H1 (cell line): Measurements from ENCODE around the gene TRAK1. TPM values are rescaled to one million over a fixed set of nuclear protein-coding genes. Genes with fewer than 3 reads are reported as not detected.

Experiments used
- CTCF ChIA-PET: fragments of 300-600 bp; sonication (Branson Sonifier 250); formaldehyde crosslinking; loops from one replicate; lab custom pipeline; 2021; ENCODE audit not compliant: partially characterized antibody; lab: Charles Lee
- POLR2A ChIA-PET: fragments of 300-600 bp; sonication (Branson Sonifier 250); formaldehyde crosslinking; loops from one replicate; lab custom pipeline; 2021; ENCODE audit warnings: inconsistent platforms; ENCODE audit not compliant: partially characterized antibody; lab: Charles Lee
- DNase-seq, 2 experiments: peaks; one replicate each; pipeline versions ENCODE4 v3.0.0 to v3.0.0-alpha.2; 2010 to 2022; ENCODE audit warnings: low spot score in 2 of 2, low read depth in 1 of 2, mixed read lengths in 1 of 2
- FAIRE-seq: peaks from 2 replicates; lab custom pipeline; 2011; peaks lifted over from hg19 to GRCh38; lab: Jason Lieb, UNC
- H2AFZ ChIP-seq: 2 replicates; pipeline ENCODE4 v1.8.1; 2012; ENCODE audit warnings: low read length, inconsistent platforms
- H2AK5ac ChIP-seq: 2 replicates; pipeline ENCODE4 v1.6.1; 2013; ENCODE audit warnings: low read depth, low read length
- H2BK120ac ChIP-seq: replicated peaks from 2 replicates; pipeline ENCODE3; 2013; ENCODE audit warnings: low read depth, low read length, inconsistent platforms
- H2BK12ac ChIP-seq: 2 replicates; pipeline ENCODE4 v1.6.1; 2013; ENCODE audit warnings: low read depth, low read length
- H2BK15ac ChIP-seq: 2 replicates; pipeline ENCODE4 v1.6.1; 2013; ENCODE audit warnings: low read length
- H2BK20ac ChIP-seq: 2 replicates; pipeline ENCODE4 v1.6.1; 2013; ENCODE audit warnings: low read length
- H2BK5ac ChIP-seq: 2 replicates; pipeline ENCODE4 v1.6.1; 2013; ENCODE audit warnings: low read depth, low read length
- H3K14ac ChIP-seq: 2 replicates; pipeline ENCODE4 v1.6.1; 2013; ENCODE audit warnings: inconsistent platforms; ENCODE audit not compliant: insufficient read length
- H3K18ac ChIP-seq: 2 replicates; pipeline ENCODE4 v1.6.1; 2013; ENCODE audit warnings: low read length; ENCODE audit errors: extremely low read depth
- H3K23ac ChIP-seq: 2 replicates; pipeline ENCODE4 v1.6.1; 2013; ENCODE audit warnings: inconsistent platforms; ENCODE audit not compliant: insufficient read length
- H3K23me2 ChIP-seq: 2 replicates; pipeline ENCODE4 v1.6.1; 2013; ENCODE audit warnings: low read depth, low read length
- H3K27ac ChIP-seq: 2 replicates; pipeline ENCODE4 v1.6.1; 2011; ENCODE audit warnings: low read depth, low read length, inconsistent platforms
- H3K27me3 ChIP-seq, 4 experiments: replicated peaks in 1 of 4; 1 replicate in 1 of 4; 2 replicates in 3 of 4; pipeline versions ENCODE4 v1.6.1 to v1.8.1; 2011 to 2013; ENCODE audit warnings: low read length in 3 of 4, mild to moderate bottlenecking in 3 of 4, inconsistent platforms in 2 of 4, mixed read lengths in 2 of 4, moderate library complexity in 1 of 4; ENCODE audit not compliant: control insufficient read depth in 3 of 4, insufficient read depth in 3 of 4; ENCODE audit errors: extremely low read depth in 1 of 4
- H3K36me3 ChIP-seq, 4 experiments: 2 replicates each; pipeline versions ENCODE4 v1.6.1 to v1.8.1; 2011 to 2013; ENCODE audit warnings: mild to moderate bottlenecking in 4 of 4, low read length in 3 of 4, moderate library complexity in 2 of 4, control low read depth in 1 of 4, inconsistent platforms in 1 of 4; ENCODE audit not compliant: insufficient read depth in 4 of 4, control insufficient read depth in 2 of 4
- H3K4ac ChIP-seq: replicated peaks from 2 replicates; pipeline ENCODE3; 2013; ENCODE audit warnings: low read length, low read depth, mixed read lengths, inconsistent platforms; ENCODE audit not compliant: insufficient read length
- H3K4me1 ChIP-seq, 4 experiments: replicated peaks in 1 of 4; 1 replicate in 1 of 4; 2 replicates in 3 of 4; pipeline versions ENCODE4 v1.6.1 to v1.8.1; 2011 to 2013; ENCODE audit warnings: low read length in 3 of 4, inconsistent platforms in 2 of 4, mixed read lengths in 1 of 4; ENCODE audit not compliant: insufficient read depth in 4 of 4, control insufficient read depth in 3 of 4
- H3K4me2 ChIP-seq, 2 experiments: 2 replicates each; pipeline versions ENCODE4 v1.6.1 to v1.8.1; 2011 to 2013; ENCODE audit warnings: low read depth in 2 of 2, low read length in 2 of 2, control low read depth in 1 of 2, inconsistent platforms in 1 of 2, mild to moderate bottlenecking in 1 of 2; ENCODE audit not compliant: insufficient read depth in 1 of 2
- H3K4me3 ChIP-seq, 4 experiments: fragments of 200-600, 300-600 bp in 1 of 4; sonication (generic), shearing (Covaris generic), sonication (Bioruptor Twin) in 1 of 4; 2 replicates each; pipeline versions ENCODE4 v1.5.1 to v1.8.1; 2011 to 2016; ENCODE audit warnings: low read length in 4 of 4, low read depth in 3 of 4, control low read depth in 2 of 4, inconsistent platforms in 2 of 4, mild to moderate bottlenecking in 2 of 4, mixed read lengths in 1 of 4, moderate library complexity in 1 of 4; ENCODE audit not compliant: insufficient read depth in 2 of 4; ENCODE audit errors: extremely low read depth in 1 of 4
- H3K56ac ChIP-seq: replicated peaks from 2 replicates; pipeline ENCODE3; 2013; ENCODE audit warnings: low read depth, mild to moderate bottlenecking, mixed read lengths, low read length, inconsistent platforms; ENCODE audit not compliant: insufficient read length
- H3K79me1 ChIP-seq: 2 replicates; pipeline ENCODE4 v1.6.1; 2013; ENCODE audit warnings: low read depth, low read length, control low read depth
- H3K79me2 ChIP-seq, 2 experiments: 2 replicates each; pipeline versions ENCODE4 v1.6.1 to v1.8.1; 2012 to 2013; ENCODE audit warnings: low read length in 2 of 2, mild to moderate bottlenecking in 2 of 2, inconsistent platforms in 1 of 2; ENCODE audit not compliant: insufficient read depth in 2 of 2, control insufficient read depth in 1 of 2
- H3K9ac ChIP-seq, 4 experiments: replicated peaks in 1 of 4; 1 replicate in 1 of 4; 2 replicates in 3 of 4; pipeline versions ENCODE4 v1.6.1 to v1.8.1; 2011 to 2013; ENCODE audit warnings: low read depth in 3 of 4, low read length in 3 of 4, control low read depth in 2 of 4, mild to moderate bottlenecking in 2 of 4, moderate library complexity in 2 of 4, inconsistent platforms in 1 of 4; ENCODE audit errors: extremely low read depth in 1 of 4
- H3K9me3 ChIP-seq, 2 experiments: 2 replicates each; pipeline versions ENCODE4 v1.6.1 to v1.8.1; 2012 to 2013; ENCODE audit warnings: mild to moderate bottlenecking in 2 of 2, moderate library complexity in 2 of 2, control low read depth in 1 of 2, inconsistent platforms in 1 of 2, low read depth in 1 of 2, low read length in 1 of 2, mixed read lengths in 1 of 2; ENCODE audit not compliant: insufficient read depth in 2 of 2
- H4K20me1 ChIP-seq, 2 experiments: replicated peaks in 1 of 2; 2 replicates each; pipeline versions ENCODE3 to v1.8.1; 2011 to 2013; ENCODE audit warnings: inconsistent platforms in 2 of 2, low read length in 2 of 2, mild to moderate bottlenecking in 1 of 2; ENCODE audit not compliant: insufficient read depth in 2 of 2, control insufficient read depth in 1 of 2
- H4K5ac ChIP-seq: 2 replicates; pipeline ENCODE4 v1.6.1; 2013; ENCODE audit warnings: low read length, low read depth, mixed read lengths, inconsistent platforms; ENCODE audit not compliant: insufficient read length
- H4K8ac ChIP-seq: 2 replicates; pipeline ENCODE4 v1.8.0; 2013; ENCODE audit warnings: mild to moderate bottlenecking, moderate library complexity, low read length, inconsistent platforms; ENCODE audit not compliant: insufficient read depth; ENCODE audit errors: extremely low read depth
- H4K91ac ChIP-seq: replicated peaks from 2 replicates; pipeline ENCODE3; 2013; ENCODE audit warnings: low read length, mixed read lengths, inconsistent platforms; ENCODE audit not compliant: insufficient read length
- ATF3 ChIP-seq: IDR thresholded peaks from 2 replicates; pipeline ENCODE4 v1.6.1; 2011; ENCODE audit warnings: low read depth, mild to moderate bottlenecking, low read length; ENCODE audit not compliant: insufficient read depth
- BACH1 ChIP-seq: IDR thresholded peaks from 2 replicates; pipeline ENCODE4 v1.6.1; 2012; ENCODE audit warnings: low read length, improper control_type of control experiment
- FOSL1 ChIP-seq: IDR thresholded peaks from 2 replicates; pipeline ENCODE4 v1.6.1; 2011; ENCODE audit warnings: mild to moderate bottlenecking, low read depth, low read length, moderate library complexity; ENCODE audit not compliant: insufficient read depth
- MAX ChIP-seq: IDR thresholded peaks from 2 replicates; pipeline ENCODE4 v1.6.1; 2012; ENCODE audit warnings: inconsistent platforms
- NANOG ChIP-seq: IDR thresholded peaks from 2 replicates; pipeline ENCODE4 v1.6.1; 2011; ENCODE audit warnings: low read length, low read depth, mild to moderate bottlenecking, inconsistent platforms; ENCODE audit not compliant: insufficient read depth, poor library complexity, severe bottlenecking
- NRF1 ChIP-seq: IDR thresholded peaks from 2 replicates; pipeline ENCODE4 v1.6.1; 2011; ENCODE audit warnings: mild to moderate bottlenecking, low read depth, low read length, improper control_type of control experiment
- RFX5 ChIP-seq: IDR thresholded peaks from 2 replicates; pipeline ENCODE4 v1.6.1; 2011; ENCODE audit warnings: low read depth, low read length, improper control_type of control experiment, borderline replicate concordance
- RNF2 ChIP-seq: fragments of 200-900, 300-1000 bp; sonication (generic); IDR thresholded peaks from 2 replicates; pipeline ENCODE4 v1.7.1; 2016; ENCODE audit warnings: borderline replicate concordance, low read depth, mild to moderate bottlenecking, antibody characterized with exemption, low read length; ENCODE audit not compliant: poor library complexity, severe bottlenecking; ENCODE audit errors: missing control alignments
- SAP30 ChIP-seq: fragments of 300-600 bp; sonication (generic); IDR thresholded peaks from 2 replicates; pipeline ENCODE4 v1.7.1; 2012; ENCODE audit warnings: low read length, moderate library complexity, mild to moderate bottlenecking, inconsistent platforms; ENCODE audit not compliant: insufficient read depth, insufficient replicate concordance
- SIN3A ChIP-seq, 2 experiments: IDR thresholded peaks in 1 of 2; conservative IDR thresholded peaks in 1 of 2; 2 replicates each; pipeline ENCODE4 v1.6.1; 2011 to 2012; ENCODE audit warnings: low read length in 2 of 2, improper control_type of control experiment in 1 of 2, low read depth in 1 of 2, mild to moderate bottlenecking in 1 of 2
- TAF1 ChIP-seq: IDR thresholded peaks from 2 replicates; pipeline ENCODE4 v1.6.1; 2011; ENCODE audit warnings: mild to moderate bottlenecking, low read depth, low read length
- YY1 ChIP-seq: IDR thresholded peaks from 2 replicates; pipeline ENCODE4 v1.6.1; 2011; ENCODE audit warnings: low read depth, mild to moderate bottlenecking, low read length
- WGBS, 2 experiments: shearing (Covaris generic) in 1 of 2; methylation state at CpG; one replicate each; pipeline versions ENCODE4 v1.1.6 to v1.1.7; 2013 to 2015; ENCODE audit warnings: low lambda C conversion rate in 2 of 2, mixed read lengths in 2 of 2, inconsistent platforms in 1 of 2, low coverage in 1 of 2, missing lambda C conversion rate in 1 of 2; ENCODE audit not compliant: insufficient replicate concordance in 2 of 2, insufficient coverage in 1 of 2, insufficient read length in 1 of 2; ENCODE audit errors: extremely low coverage in 1 of 2, missing lambda C conversion rate in 1 of 2; 5-methylcytosine and 5-hydroxymethylcytosine counted together
- polyA plus RNA-seq, 7 experiments: library from polyadenylated mRNA; depleted of rRNA in 3 of 7; stranded (reverse) in 5 of 7; unstranded in 2 of 7; fragments of >200 nt in 5 of 7; fragments of 200-250 nt in 2 of 7; gene quantifications; 1 replicate in 5 of 7; 2 replicates in 1 of 7; 4 replicates in 1 of 7; pipeline versions ENCODE4 v1.2.1 to v1.2.3, GENCODE V29; 2011 to 2013; ENCODE audit warnings: missing spikeins in 2 of 7, mixed read lengths in 2 of 7
- total RNA-seq: library from RNA; stranded (reverse); fragmentation: NEBNext Ultra II Directional; extraction: Animal tissue kit (Norgen Biotek cat#: 25700); gene quantifications from 2 replicates; pipeline ENCODE4 v1.2.1, GENCODE V29; 2021

The TRAK1 gene
- total and polyA plus RNA-seq, 2 of the 8 experiments (the other 6 are each of a cell fraction or from before 2014, with no cell fraction given), result 21.3 to 32.7 TPM

GRCh38 chr3:42182555-42182954, 91.4 kb downstream of the TRAK1 start:
- peaks cover 0 to 8% of the 10 kb centered on the region in 2 experiments; a peak in 1 of 4 replicates for H3K79me2 ChIP-seq
- no peak for TF ChIP-seq RNF2
- no peak for TF ChIP-seq YY1
- no peak for TF ChIP-seq BACH1
- TF ChIP-seq SIN3A (conservative IDR thresholded peaks at IDR 0.05 in 1 of 2, IDR thresholded peaks at IDR 0.05 in 1 of 2; ENCODE audit: low read depth in 1 of 2, low read length in 2 of 2), result no peak
- no peak for TF ChIP-seq ATF3
- no peak for TF ChIP-seq SAP30
- TF ChIP-seq NRF1, result no peak
- no peak for TF ChIP-seq NANOG
- TF ChIP-seq TAF1, result no peak
- no peak for TF ChIP-seq FOSL1
- TF ChIP-seq RFX5, result no peak
- no peak for TF ChIP-seq MAX

More at GRCh38 chr3:42182555-42182954, 91.4 kb downstream of the TRAK1 start:
- H3K4me3 ChIP-seq, result no peak overlapping the region
- 59% methylated on average over 3 of the region's 3 CpGs; no CpG with 5 or more reads in 1 of the 2 experiments for WGBS, 2 experiments
- H2BK5ac ChIP-seq, result no peak overlapping the region
- H2BK15ac ChIP-seq, result no peak overlapping the region
- H3K18ac ChIP-seq, result no peak overlapping the region
- no peak overlapping the region for H3K9ac ChIP-seq
- no peak overlapping the region for H3K56ac ChIP-seq
- H3K4me1 ChIP-seq, result peaks cover 0 to 13% (median 5%) of the 10 kb centered on the region in 4 experiments; a peak in 5 of 7 replicates
- no peak overlapping the region for H2BK120ac ChIP-seq
- H2BK20ac ChIP-seq, result no peak overlapping the region
- H3K79me1 ChIP-seq, result no peaks in the 10 kb centered on the region; the same call in 1 of the 2 replicates
- H3K4me2 ChIP-seq, result no peak overlapping the region
- no peak overlapping the region for H2AK5ac ChIP-seq
- no peak for FAIRE-seq
- DNase-seq, result no peak
- H3K27me3 ChIP-seq, result no peaks in the 10 kb centered on the region
- H4K8ac ChIP-seq, result no peak overlapping the region
- no peak overlapping the region for H3K4ac ChIP-seq
- H4K91ac ChIP-seq, result no peak overlapping the region
- no peak overlapping the region for H3K14ac ChIP-seq
- H3K36me3 ChIP-seq, result peaks cover 0 to 5% (median 0%) of the 10 kb centered on the region in 4 experiments; a peak in 1 of 8 replicates
- H3K27ac ChIP-seq, result no peak overlapping the region
- no peak overlapping the region for H2AFZ ChIP-seq
- no peak overlapping the region for H4K5ac ChIP-seq
- no peaks in the 10 kb centered on the region for H3K9me3 ChIP-seq
- POLR2A ChIA-PET, result no interaction called here
- H3K23me2 ChIP-seq, result no peaks in the 10 kb centered on the region; the same call in 1 of the 2 replicates
- peaks cover 0 to 3% of the 10 kb centered on the region in 2 experiments for H4K20me1 ChIP-seq
- H3K23ac ChIP-seq, result no peak overlapping the region
- CTCF ChIA-PET, result interaction anchor here (1.0 to 8.7 kb wide), 6 partner anchors 7 to 65 kb away, joined by 3 to 68 read pairs (median 4); no protein-coding TSS in a partner anchor
- no peak overlapping the region for H2BK12ac ChIP-seq
